Amniotic stem cell (primary cell): Measurements from ENCODE around the gene MDM4.

ENCODE experiments used
- DNase-seq: peaks from one replicate; lab custom pipeline; 2025; lab: John Stamatoyannopoulos, UW

Gene MDM4

GRCh38 chr1:204493145-204493983 lies 22.8 kb upstream of the MDM4 start:
- DNase-seq = no peak

- DNase-seq = no peak
Measured at GRCh38 chr1:204493984-204494280, 22.3 kb upstream of the MDM4 start.

- peak; percentile 61 for DNase-seq
Measured at GRCh38 chr1:204494281-204495077, 21.7 kb upstream of the MDM4 start, which contains the start of gene PIK3C2B. PIK3C2B (minus strand) TSS chr1:204494805; CDS start chr1:204469802, 25,003 bp downstream.

- DNase-seq = no peak
Measured at GRCh38 chr1:204495078-204495753, 21.0 kb upstream of the MDM4 start.

GRCh38 chr1:204495777-204496176 lies 20.4 kb upstream of the MDM4 start:
- no peak for DNase-seq

GRCh38 chr1:204498981-204499380 lies 17.2 kb upstream of the MDM4 start:
- DNase-seq = no peak

GRCh38 chr1:204499511-204500468 lies 16.4 kb upstream of the MDM4 start:
- no peak for DNase-seq

- no peak for DNase-seq
Measured at GRCh38 chr1:204502241-204502640, 14.0 kb upstream of the MDM4 start.

GRCh38 chr1:204503122-204503912 lies 12.9 kb upstream of the MDM4 start:
- DNase-seq = peak; percentile 43

GRCh38 chr1:204503913-204504519 lies 12.2 kb upstream of the MDM4 start:
- DNase-seq = no peak

- DNase-seq = no peak
Measured at GRCh38 chr1:204505674-204506200, 10.5 kb upstream of the MDM4 start.

- DNase-seq = peak; percentile 67
Measured at GRCh38 chr1:204506201-204506968, 9.8 kb upstream of the MDM4 start.

- peak; percentile 62 for DNase-seq
Measured at GRCh38 chr1:204506969-204507316, 9.3 kb upstream of the MDM4 start.

- DNase-seq = no peak
Measured at GRCh38 chr1:204507317-204508105, 8.7 kb upstream of the MDM4 start.

GRCh38 chr1:204509186-204509635 lies 7.0 kb upstream of the MDM4 start:
- DNase-seq = no peak

- no peak for DNase-seq
Measured at GRCh38 chr1:204511366-204511765, 4.8 kb upstream of the MDM4 start.

GRCh38 chr1:204513117-204513716 lies 3.0 kb upstream of the MDM4 start:
- DNase-seq = no peak

- no peak for DNase-seq
Measured at GRCh38 chr1:204514828-204515227, 1.4 kb upstream of the MDM4 start.
